Keratinocyte (primary cell): Measurements from ENCODE around the gene DPP10. TPM values are rescaled to one million over a fixed set of nuclear protein-coding genes. Genes with fewer than 3 reads are reported as not detected.

Source experiments
- DNase-seq: peaks from one replicate; pipeline ENCODE4 v3.0.0-alpha.2; 2011; ENCODE audit warnings: low read depth, missing footprints, low spot score
- FAIRE-seq: peaks from 2 replicates; lab custom pipeline; 2011; peaks lifted over from hg19 to GRCh38; lab: Jason Lieb, UNC
- H2AFZ ChIP-seq: 2 replicates; pipeline ENCODE4 v1.6.0; 2012; ENCODE audit warnings: low read length, control low read depth, inconsistent platforms; ENCODE audit not compliant: control insufficient read depth
- H3K27ac ChIP-seq: 2 replicates; pipeline ENCODE4 v1.5.1; 2011; ENCODE audit warnings: low read length; ENCODE audit not compliant: control insufficient read depth, insufficient read depth
- H3K27me3 ChIP-seq: 3 replicates; pipeline ENCODE4 v1.6.0; 2011; ENCODE audit warnings: low read length; ENCODE audit not compliant: control insufficient read depth, insufficient read depth; ENCODE audit errors: extremely low read depth
- H3K36me3 ChIP-seq, 2 experiments: 2 replicates in 1 of 2; 3 replicates in 1 of 2; pipeline ENCODE4 v1.5.1; 2011; ENCODE audit warnings: low read length in 2 of 2, mild to moderate bottlenecking in 1 of 2; ENCODE audit not compliant: control insufficient read depth in 2 of 2, insufficient read depth in 2 of 2; ENCODE audit errors: extremely low read depth in 1 of 2
- H3K4me1 ChIP-seq: 3 replicates; pipeline ENCODE4 v1.5.1; 2011; ENCODE audit warnings: low read length; ENCODE audit not compliant: control insufficient read depth, insufficient read depth; ENCODE audit errors: extremely low read depth
- H3K4me2 ChIP-seq: 3 replicates; pipeline ENCODE4 v1.6.0; 2011; ENCODE audit warnings: low read depth, low read length; ENCODE audit not compliant: control insufficient read depth, insufficient read depth; ENCODE audit errors: extremely low read depth
- H3K4me3 ChIP-seq, 3 experiments: fragments of 200-600 bp in 1 of 3; sonication (generic) in 1 of 3; 2 replicates in 2 of 3; 3 replicates in 1 of 3; pipeline ENCODE4 v1.5.1; 2011 to 2016; ENCODE audit warnings: low read length in 3 of 3, mild to moderate bottlenecking in 3 of 3, control low read depth in 2 of 3, inconsistent platforms in 1 of 3, low read depth in 1 of 3, mixed read lengths in 1 of 3, mixed run types in 1 of 3, moderate library complexity in 1 of 3; ENCODE audit not compliant: control insufficient read depth in 2 of 3, insufficient read depth in 2 of 3; ENCODE audit errors: extremely low read depth in 1 of 3
- H3K79me2 ChIP-seq: 2 replicates; pipeline ENCODE4 v1.6.0; 2012; ENCODE audit warnings: low read length; ENCODE audit not compliant: control insufficient read depth, insufficient read depth
- H3K9ac ChIP-seq: 3 replicates; pipeline ENCODE4 v1.6.0; 2011; ENCODE audit warnings: low read length; ENCODE audit not compliant: control insufficient read depth, insufficient read depth; ENCODE audit errors: extremely low read depth
- H3K9me1 ChIP-seq: 3 replicates; pipeline ENCODE4 v1.6.0; 2011; ENCODE audit warnings: low read length; ENCODE audit not compliant: control insufficient read depth, insufficient read depth; ENCODE audit errors: extremely low read depth
- H3K9me3 ChIP-seq: 2 replicates; pipeline ENCODE4 v1.5.1; 2012; ENCODE audit warnings: low read depth, low read length; ENCODE audit not compliant: control insufficient read depth
- H4K20me1 ChIP-seq: 3 replicates; pipeline ENCODE4 v1.6.0; 2011; ENCODE audit warnings: low read length; ENCODE audit not compliant: control insufficient read depth, insufficient read depth; ENCODE audit errors: extremely low read depth
- EZH2 ChIP-seq: IDR thresholded peaks from one replicate; pipeline ENCODE4 v1.6.1; 2012; ENCODE audit warnings: inconsistent platforms, mild to moderate bottlenecking, low read length, moderate library complexity
- dilution Hi-C: fragments of 300-500 bp; cut with MboI; formaldehyde crosslinking; loops from one replicate; pipeline ENCODE4 v1.7.0; 2020; ENCODE audit warnings: low sequenced_read_pairs; ENCODE audit not compliant: extremely low pct_ligation_motif_present
- polyA plus RNA-seq, 5 experiments: library from polyadenylated mRNA; depleted of rRNA in 3 of 5; stranded (reverse) in 3 of 5; stranded (forward) in 1 of 5; unstranded in 1 of 5; fragments of >200 nt; gene quantifications; 1 replicate in 1 of 5; 2 replicates in 3 of 5; 3 replicates in 1 of 5; pipeline versions ENCODE4 v1.2.1 to v1.2.3, GENCODE V29; 2011 to 2012; ENCODE audit warnings: missing spikeins in 2 of 5, low read depth in 1 of 5, low replicate concordance in 1 of 5
- TF ChIP-seq, protein P1 (sequence below), 3 experiments: IDR thresholded peaks in 1 of 3; conservative IDR thresholded peaks in 1 of 3; optimal IDR thresholded peaks in 1 of 3; 2 replicates in 2 of 3; 3 replicates in 1 of 3; pipeline versions ENCODE3 to v1.5.1; 2011; ENCODE audit warnings: low read length in 3 of 3, mild to moderate bottlenecking in 3 of 3, moderate library complexity in 2 of 3, control low read depth in 1 of 3, inconsistent platforms in 1 of 3; ENCODE audit not compliant: insufficient read depth in 2 of 3; ENCODE audit errors: extremely low read depth in 1 of 3

The DPP10 gene
- polyA plus RNA-seq, 1 donor (not counting 4 experiments of a cell fraction or from before 2014, with no cell fraction given), result not detected

DNA sequence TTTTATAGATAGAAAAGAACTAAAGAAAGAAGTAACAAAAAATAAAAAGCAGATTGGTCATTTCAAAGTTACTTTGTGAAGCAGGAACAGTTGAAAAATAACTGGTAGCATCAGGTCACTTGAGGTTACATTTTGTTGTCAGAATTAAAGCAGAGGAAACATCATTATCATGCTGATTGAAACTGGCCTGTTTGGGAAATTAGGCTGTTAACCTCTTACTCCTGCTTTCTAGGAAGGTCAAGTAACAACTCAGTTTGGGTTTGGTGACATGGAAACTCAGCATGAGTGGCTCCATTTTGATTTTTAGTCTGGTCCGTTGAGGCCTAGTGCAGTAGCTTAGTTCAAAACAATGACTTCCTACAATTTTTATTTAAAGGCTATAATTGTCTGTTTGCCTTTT is 1383.5 kb downstream of the DPP10 start:
- H3K27me3 ChIP-seq, result no peaks in the 10 kb centered on the region
- dilution Hi-C loops, result no loop called here

DNA sequence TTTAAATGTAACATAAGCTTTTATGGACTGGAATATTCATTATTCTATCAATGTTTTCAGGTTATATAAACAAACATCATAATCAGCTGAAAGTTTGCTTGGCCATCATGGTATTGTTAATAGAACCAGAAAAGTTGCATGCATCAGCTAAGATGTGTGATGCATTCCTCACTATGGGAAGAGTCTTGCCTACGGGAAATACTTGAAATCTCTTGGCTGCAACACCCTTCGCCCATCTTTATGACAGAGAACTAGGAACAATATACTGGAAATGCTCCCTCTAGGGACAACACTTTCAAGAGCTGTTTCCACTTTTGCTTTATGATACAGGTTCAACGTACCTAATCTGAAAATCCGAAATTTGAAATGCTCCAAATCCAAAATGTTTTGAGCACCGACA is 1390.8 kb downstream of the DPP10 start:
- Histone ChIP-seq H3K27ac (no peak overlapping the region), H3K36me3 (no peaks in the 10 kb centered on the region), H3K9me1 (no peaks in the 10 kb centered on the region), H3K4me1 (no peaks in the 10 kb centered on the region), H3K79me2 (no peaks in the 10 kb centered on the region), H2AFZ (no peak overlapping the region), H3K9me3 (no peaks in the 10 kb centered on the region), H3K4me2 (no peak overlapping the region), H3K9ac (no peak overlapping the region), H4K20me1 (no peaks in the 10 kb centered on the region), H3K4me3 (no peak overlapping the region), H3K27me3 (no peaks in the 10 kb centered on the region)
- DNase-seq (no peak), FAIRE-seq (no peak)
- dilution Hi-C loops, result no loop called here
- TF ChIP-seq EZH2, result no peak
- TF ChIP-seq, protein P1, sequence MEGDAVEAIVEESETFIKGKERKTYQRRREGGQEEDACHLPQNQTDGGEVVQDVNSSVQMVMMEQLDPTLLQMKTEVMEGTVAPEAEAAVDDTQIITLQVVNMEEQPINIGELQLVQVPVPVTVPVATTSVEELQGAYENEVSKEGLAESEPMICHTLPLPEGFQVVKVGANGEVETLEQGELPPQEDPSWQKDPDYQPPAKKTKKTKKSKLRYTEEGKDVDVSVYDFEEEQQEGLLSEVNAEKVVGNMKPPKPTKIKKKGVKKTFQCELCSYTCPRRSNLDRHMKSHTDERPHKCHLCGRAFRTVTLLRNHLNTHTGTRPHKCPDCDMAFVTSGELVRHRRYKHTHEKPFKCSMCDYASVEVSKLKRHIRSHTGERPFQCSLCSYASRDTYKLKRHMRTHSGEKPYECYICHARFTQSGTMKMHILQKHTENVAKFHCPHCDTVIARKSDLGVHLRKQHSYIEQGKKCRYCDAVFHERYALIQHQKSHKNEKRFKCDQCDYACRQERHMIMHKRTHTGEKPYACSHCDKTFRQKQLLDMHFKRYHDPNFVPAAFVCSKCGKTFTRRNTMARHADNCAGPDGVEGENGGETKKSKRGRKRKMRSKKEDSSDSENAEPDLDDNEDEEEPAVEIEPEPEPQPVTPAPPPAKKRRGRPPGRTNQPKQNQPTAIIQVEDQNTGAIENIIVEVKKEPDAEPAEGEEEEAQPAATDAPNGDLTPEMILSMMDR (optimal IDR thresholded peaks at IDR 0.05 in 1 of 3, IDR thresholded peaks at IDR 0.05 in 1 of 3, conservative IDR thresholded peaks at IDR 0.05 in 1 of 3; ENCODE audit: extremely low read depth in 1 of 3, insufficient read depth in 2 of 3, low read length in 3 of 3), result no peak

More for the DNA sequence above, 1383.5 kb downstream of the DPP10 start:
- Histone ChIP-seq H3K9me3 (no peaks in the 10 kb centered on the region), H3K27ac (no peak overlapping the region), H3K9ac (no peak overlapping the region), H3K4me2 (no peak overlapping the region), H3K36me3 (no peaks in the 10 kb centered on the region), H3K9me1 (no peaks in the 10 kb centered on the region), H4K20me1 (no peaks in the 10 kb centered on the region), H2AFZ (no peak overlapping the region), H3K79me2 (no peaks in the 10 kb centered on the region), H3K4me1 (no peaks in the 10 kb centered on the region), H3K4me3 (no peak overlapping the region)
- no peak for DNase-seq
- FAIRE-seq, result no peak
- TF ChIP-seq, protein P1 (optimal IDR thresholded peaks at IDR 0.05 in 1 of 3, IDR thresholded peaks at IDR 0.05 in 1 of 3, conservative IDR thresholded peaks at IDR 0.05 in 1 of 3; ENCODE audit: extremely low read depth in 1 of 3, insufficient read depth in 2 of 3, low read length in 3 of 3), result no peak
- no peak for TF ChIP-seq EZH2
